Measurements from ENCODE around the gene CALM3.

- TF ChIP-seq POLR2AphosphoS5 (IDR thresholded peaks at IDR 0.05; ENCODE audit: low read depth, low read length) (no peak), SIN3A (IDR thresholded peaks at IDR 0.05; ENCODE audit: borderline replicate concordance, insufficient read depth, low read length) (no peak), TAF1 (IDR thresholded peaks at IDR 0.05; ENCODE audit: borderline replicate concordance, insufficient read depth, low read length) (no peak), REST (IDR thresholded peaks at IDR 0.05; ENCODE audit: insufficient read depth in 1 of 2, low read depth in 2 of 2, low read length in 2 of 2) (no peak), FOXP2 (optimal IDR thresholded peaks at IDR 0.05; ENCODE audit: borderline replicate concordance, extremely low read depth, extremely low read length, insufficient read depth) (no peak)
Observed at GRCh38 chr19:46601318-46602224, at the start of gene CALM3.

Data from PFSK-1 (cell line).